SK-N-SH treated with all-trans-retinoic acid at 6 μM for 48 hours (cell line): ENCODE measurements around the gene BRD4.

Experiments
- ARNTL ChIP-seq: fragments of 450-650 bp; formaldehyde crosslinking; IDR thresholded peaks from 2 replicates; pipeline ENCODE4 v1.5.0; 2020; ENCODE audit warnings: low read depth, mild to moderate bottlenecking, moderate library complexity, borderline replicate concordance
- BACH2 ChIP-seq: fragments of 250-450 bp; sonication (Bioruptor Pico); IDR thresholded peaks from 2 replicates; pipeline ENCODE4 v1.9.0; 2021; ENCODE audit warnings: mild to moderate bottlenecking, borderline replicate concordance
- CSDC2 ChIP-seq: fragments of 250-450 bp; sonication (Bioruptor Pico); IDR thresholded peaks from 2 replicates; pipeline ENCODE4 v1.5.0; 2020; ENCODE audit warnings: mild to moderate bottlenecking, moderate library complexity
- ESRRG ChIP-seq: fragments of 250-450 bp; sonication (Bioruptor Pico); IDR thresholded peaks from 2 replicates; pipeline ENCODE4 v1.6.1; 2021; ENCODE audit warnings: mild to moderate bottlenecking
- ISL1 ChIP-seq: fragments of 250-450 bp; sonication (Bioruptor Pico); IDR thresholded peaks from 2 replicates; pipeline ENCODE4 v2.1.2; 2022; ENCODE audit warnings: mild to moderate bottlenecking, moderate library complexity
- RARB ChIP-seq: fragments of 250-450 bp; sonication (Bioruptor Pico); IDR thresholded peaks from 2 replicates; pipeline ENCODE4 v1.8.0; 2021; ENCODE audit warnings: mild to moderate bottlenecking, moderate library complexity
- ZFP3 ChIP-seq: fragments of 250-450 bp; sonication (Bioruptor Pico); IDR thresholded peaks from 2 replicates; pipeline ENCODE4 v1.5.0; 2020; ENCODE audit warnings: mild to moderate bottlenecking, moderate library complexity
- ZFP30 ChIP-seq: fragments of 450-650 bp; formaldehyde crosslinking; IDR thresholded peaks from 2 replicates; pipeline ENCODE4 v1.5.0; 2022; ENCODE audit warnings: mild to moderate bottlenecking, moderate library complexity
- ZNF565 ChIP-seq: fragments of 450-650 bp; formaldehyde crosslinking; conservative IDR thresholded peaks from 2 replicates; pipeline ENCODE4 v1.5.0; 2020; ENCODE audit warnings: low read depth, mild to moderate bottlenecking, moderate library complexity
- ZNF70 ChIP-seq: fragments of 450-650 bp; formaldehyde crosslinking; IDR thresholded peaks from 2 replicates; pipeline ENCODE4 v1.5.0; 2020; ENCODE audit warnings: mild to moderate bottlenecking, moderate library complexity
- TF ChIP-seq, protein P1 (sequence below): fragments of 250-450 bp; sonication (Bioruptor Pico); IDR thresholded peaks from 2 replicates; pipeline ENCODE4 v1.8.0; 2020; ENCODE audit warnings: mild to moderate bottlenecking, moderate library complexity, borderline replicate concordance
- TF ChIP-seq, protein P2 (sequence below): fragments of 250-450 bp; sonication (Bioruptor Pico); IDR thresholded peaks from 2 replicates; pipeline ENCODE4 v1.5.1; 2021; ENCODE audit warnings: mild to moderate bottlenecking, moderate library complexity
- TF ChIP-seq, protein P3 (sequence below): fragments of 250-450 bp; sonication (Bioruptor Pico); IDR thresholded peaks from 2 replicates; pipeline ENCODE4 v1.8.0; 2021; ENCODE audit warnings: low read depth, mild to moderate bottlenecking, moderate library complexity, borderline replicate concordance

DNA sequence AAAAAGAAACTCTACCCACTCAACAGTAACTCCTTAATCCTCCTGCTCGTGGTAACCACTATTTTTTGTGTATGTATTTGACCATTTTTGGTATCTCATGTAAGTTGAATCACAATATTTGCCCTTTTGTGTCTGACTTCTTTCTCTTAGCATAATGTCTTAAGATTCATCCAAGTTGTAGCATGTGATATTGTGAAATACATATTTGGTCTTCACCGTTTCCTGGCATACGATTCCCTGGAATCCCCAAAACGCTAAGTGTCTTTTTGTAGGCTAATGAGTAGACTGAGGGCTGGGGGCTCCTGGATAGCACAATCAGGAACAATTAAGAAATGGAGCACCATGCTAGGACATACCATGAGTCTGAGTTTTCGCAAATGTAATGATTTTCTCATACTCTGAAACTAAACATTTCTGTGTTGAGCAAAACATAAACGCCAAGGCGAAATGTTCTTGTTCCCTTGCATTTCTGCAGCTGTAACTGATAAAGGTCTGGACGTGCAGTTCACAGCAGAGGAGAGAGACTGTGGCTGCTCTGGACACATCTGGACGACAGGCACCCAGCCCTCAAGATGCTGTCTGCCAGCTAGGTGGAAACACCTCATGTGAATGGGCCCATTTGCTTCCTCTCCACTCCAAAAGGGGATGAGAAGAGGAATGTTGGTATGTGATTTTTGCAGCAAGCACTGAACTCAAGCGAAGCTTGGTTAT is 38.4 kb downstream of the BRD4 start:
- TF ChIP-seq, protein P1, sequence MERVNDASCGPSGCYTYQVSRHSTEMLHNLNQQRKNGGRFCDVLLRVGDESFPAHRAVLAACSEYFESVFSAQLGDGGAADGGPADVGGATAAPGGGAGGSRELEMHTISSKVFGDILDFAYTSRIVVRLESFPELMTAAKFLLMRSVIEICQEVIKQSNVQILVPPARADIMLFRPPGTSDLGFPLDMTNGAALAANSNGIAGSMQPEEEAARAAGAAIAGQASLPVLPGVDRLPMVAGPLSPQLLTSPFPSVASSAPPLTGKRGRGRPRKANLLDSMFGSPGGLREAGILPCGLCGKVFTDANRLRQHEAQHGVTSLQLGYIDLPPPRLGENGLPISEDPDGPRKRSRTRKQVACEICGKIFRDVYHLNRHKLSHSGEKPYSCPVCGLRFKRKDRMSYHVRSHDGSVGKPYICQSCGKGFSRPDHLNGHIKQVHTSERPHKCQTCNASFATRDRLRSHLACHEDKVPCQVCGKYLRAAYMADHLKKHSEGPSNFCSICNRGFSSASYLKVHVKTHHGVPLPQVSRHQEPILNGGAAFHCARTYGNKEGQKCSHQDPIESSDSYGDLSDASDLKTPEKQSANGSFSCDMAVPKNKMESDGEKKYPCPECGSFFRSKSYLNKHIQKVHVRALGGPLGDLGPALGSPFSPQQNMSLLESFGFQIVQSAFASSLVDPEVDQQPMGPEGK, result no peak
- TF ChIP-seq, protein P2, sequence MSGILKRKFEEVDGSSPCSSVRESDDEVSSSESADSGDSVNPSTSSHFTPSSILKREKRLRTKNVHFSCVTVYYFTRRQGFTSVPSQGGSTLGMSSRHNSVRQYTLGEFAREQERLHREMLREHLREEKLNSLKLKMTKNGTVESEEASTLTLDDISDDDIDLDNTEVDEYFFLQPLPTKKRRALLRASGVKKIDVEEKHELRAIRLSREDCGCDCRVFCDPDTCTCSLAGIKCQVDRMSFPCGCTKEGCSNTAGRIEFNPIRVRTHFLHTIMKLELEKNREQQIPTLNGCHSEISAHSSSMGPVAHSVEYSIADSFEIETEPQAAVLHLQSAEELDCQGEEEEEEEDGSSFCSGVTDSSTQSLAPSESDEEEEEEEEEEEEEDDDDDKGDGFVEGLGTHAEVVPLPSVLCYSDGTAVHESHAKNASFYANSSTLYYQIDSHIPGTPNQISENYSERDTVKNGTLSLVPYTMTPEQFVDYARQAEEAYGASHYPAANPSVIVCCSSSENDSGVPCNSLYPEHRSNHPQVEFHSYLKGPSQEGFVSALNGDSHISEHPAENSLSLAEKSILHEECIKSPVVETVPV (CRISPR knock-in tag), result no peak
- TF ChIP-seq ESRRG, result no peak
- TF ChIP-seq ARNTL (CRISPR knock-in tag), result no peak
- TF ChIP-seq, protein P3, sequence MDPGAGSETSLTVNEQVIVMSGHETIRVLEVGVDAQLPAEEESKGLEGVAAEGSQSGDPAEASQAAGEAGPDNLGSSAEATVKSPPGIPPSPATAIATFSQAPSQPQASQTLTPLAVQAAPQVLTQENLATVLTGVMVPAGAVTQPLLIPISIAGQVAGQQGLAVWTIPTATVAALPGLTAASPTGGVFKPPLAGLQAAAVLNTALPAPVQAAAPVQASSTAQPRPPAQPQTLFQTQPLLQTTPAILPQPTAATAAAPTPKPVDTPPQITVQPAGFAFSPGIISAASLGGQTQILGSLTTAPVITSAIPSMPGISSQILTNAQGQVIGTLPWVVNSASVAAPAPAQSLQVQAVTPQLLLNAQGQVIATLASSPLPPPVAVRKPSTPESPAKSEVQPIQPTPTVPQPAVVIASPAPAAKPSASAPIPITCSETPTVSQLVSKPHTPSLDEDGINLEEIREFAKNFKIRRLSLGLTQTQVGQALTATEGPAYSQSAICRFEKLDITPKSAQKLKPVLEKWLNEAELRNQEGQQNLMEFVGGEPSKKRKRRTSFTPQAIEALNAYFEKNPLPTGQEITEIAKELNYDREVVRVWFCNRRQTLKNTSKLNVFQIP (CRISPR knock-in tag), result no peak
- TF ChIP-seq ZNF565, result no peak
- TF ChIP-seq CSDC2 (CRISPR knock-in tag), result no peak
- TF ChIP-seq ZNF70, result no peak
- no peak for TF ChIP-seq ISL1
- no peak for TF ChIP-seq ZFP30
- TF ChIP-seq ZFP3 (CRISPR knock-in tag), result no peak
- no peak for TF ChIP-seq BACH2
- TF ChIP-seq RARB (CRISPR knock-in tag), result no peak
